IPS-20b (cell line): ENCODE data around the gene HAUS8.

ENCODE experiments used
- H3K27ac ChIP-seq: one replicate; pipeline ENCODE4 v1.5.1; 2013; ENCODE audit warnings: low read length
- H3K27me3 ChIP-seq: 2 replicates; pipeline ENCODE4 v1.6.1; 2013; ENCODE audit warnings: mild to moderate bottlenecking, low read length, inconsistent platforms; ENCODE audit not compliant: insufficient read depth
- H3K36me3 ChIP-seq: 2 replicates; pipeline ENCODE4 v1.6.1; 2013; ENCODE audit warnings: low read depth, mild to moderate bottlenecking, inconsistent platforms, low read length, moderate library complexity; ENCODE audit not compliant: insufficient read depth
- H3K4me1 ChIP-seq: 2 replicates; pipeline ENCODE4 v1.6.1; 2013; ENCODE audit warnings: mild to moderate bottlenecking, control low read depth, inconsistent platforms, low read length, moderate library complexity; ENCODE audit not compliant: insufficient read depth
- H3K4me3 ChIP-seq: 2 replicates; pipeline ENCODE4 v1.5.1; 2013; ENCODE audit warnings: mild to moderate bottlenecking, low read length, inconsistent platforms
- H3K9ac ChIP-seq: 2 replicates; pipeline ENCODE4 v1.6.1; 2013; ENCODE audit warnings: low read depth, mild to moderate bottlenecking, inconsistent platforms, low read length, moderate library complexity
- H3K9me3 ChIP-seq: 2 replicates; pipeline ENCODE4 v1.6.1; 2013; ENCODE audit warnings: mild to moderate bottlenecking, low read depth, low read length, inconsistent platforms; ENCODE audit not compliant: insufficient read depth

HAUS8 gene

GRCh38 chr19:17045907-17046502, 29.2 kb downstream of the HAUS8 start:
- Histone ChIP-seq H3K9me3 (no peaks in the 10 kb centered on the region), H3K27ac (no peak overlapping the region), H3K4me1 (no peaks in the 10 kb centered on the region), H3K9ac (no peak overlapping the region), H3K27me3 (no peaks in the 10 kb centered on the region), H3K4me3 (no peak overlapping the region), H3K36me3 (peaks cover 27% of the 10 kb centered on the region)

- Histone ChIP-seq H3K9ac (no peak overlapping the region), H3K4me3 (no peak overlapping the region), H3K36me3 (peaks cover 7% of the 10 kb centered on the region; the same call in 1 of the 2 replicates), H3K27ac (no peak overlapping the region), H3K4me1 (no peaks in the 10 kb centered on the region), H3K27me3 (no peaks in the 10 kb centered on the region), H3K9me3 (no peaks in the 10 kb centered on the region)
Measured at GRCh38 chr19:17043744-17044143, 31.5 kb downstream of the HAUS8 start.

GRCh38 chr19:17041976-17042375, 33.3 kb downstream of the HAUS8 start:
- Histone ChIP-seq H3K4me3 (no peak overlapping the region), H3K27ac (no peak overlapping the region), H3K9ac (no peak overlapping the region), H3K27me3 (no peaks in the 10 kb centered on the region), H3K9me3 (no peaks in the 10 kb centered on the region), H3K36me3 (no peaks in the 10 kb centered on the region), H3K4me1 (no peaks in the 10 kb centered on the region)

GRCh38 chr19:17037966-17038500, 37.2 kb downstream of the HAUS8 start:
- H3K4me3 ChIP-seq, result no peak overlapping the region
- no peaks in the 10 kb centered on the region for H3K36me3 ChIP-seq
- H3K9me3 ChIP-seq, result no peaks in the 10 kb centered on the region
- no peak overlapping the region for H3K27ac ChIP-seq
- no peaks in the 10 kb centered on the region for H3K27me3 ChIP-seq
- H3K4me1 ChIP-seq, result no peaks in the 10 kb centered on the region
- H3K9ac ChIP-seq, result no peak overlapping the region

- no peaks in the 10 kb centered on the region for H3K9me3 ChIP-seq
- no peak overlapping the region for H3K27ac ChIP-seq
- no peaks in the 10 kb centered on the region for H3K27me3 ChIP-seq
- no peaks in the 10 kb centered on the region for H3K4me1 ChIP-seq
- H3K36me3 ChIP-seq, result no peaks in the 10 kb centered on the region
- H3K4me3 ChIP-seq, result no peak overlapping the region
- no peak overlapping the region for H3K9ac ChIP-seq
Measured at GRCh38 chr19:17037184-17037583, 38.1 kb downstream of the HAUS8 start.

- Histone ChIP-seq H3K9ac (no peak overlapping the region), H3K27me3 (no peaks in the 10 kb centered on the region), H3K4me1 (no peaks in the 10 kb centered on the region), H3K4me3 (no peak overlapping the region), H3K27ac (no peak overlapping the region), H3K36me3 (no peaks in the 10 kb centered on the region), H3K9me3 (no peaks in the 10 kb centered on the region)
Measured at GRCh38 chr19:17036640-17037039, 38.6 kb downstream of the HAUS8 start.

- no peaks in the 10 kb centered on the region for H3K27me3 ChIP-seq
- no peak overlapping the region for H3K27ac ChIP-seq
- H3K9me3 ChIP-seq, result no peaks in the 10 kb centered on the region
- no peak overlapping the region for H3K9ac ChIP-seq
- H3K4me1 ChIP-seq, result no peaks in the 10 kb centered on the region
- H3K36me3 ChIP-seq, result no peaks in the 10 kb centered on the region
- no peak overlapping the region for H3K4me3 ChIP-seq
Measured at GRCh38 chr19:17035842-17036424, 39.3 kb downstream of the HAUS8 start.

- no peaks in the 10 kb centered on the region for H3K4me1 ChIP-seq
- no peaks in the 10 kb centered on the region for H3K9me3 ChIP-seq
- no peaks in the 10 kb centered on the region for H3K36me3 ChIP-seq
- H3K4me3 ChIP-seq, result no peak overlapping the region
- peaks cover 5% of the 10 kb centered on the region; the same call in 1 of the 2 replicates for H3K27me3 ChIP-seq
- no peak overlapping the region for H3K9ac ChIP-seq
- no peak overlapping the region for H3K27ac ChIP-seq
Measured at GRCh38 chr19:17031741-17032140, 43.5 kb downstream of the HAUS8 start.

GRCh38 chr19:17027535-17027975, 47.7 kb downstream of the HAUS8 start:
- Histone ChIP-seq H3K4me1 (peaks cover 5% of the 10 kb centered on the region; the same call in 1 of the 2 replicates), H3K9ac (no peak overlapping the region), H3K9me3 (no peaks in the 10 kb centered on the region), H3K4me3 (peak overlapping the region; percentile 51; the same call in 1 of the 2 replicates), H3K27ac (no peak overlapping the region), H3K27me3 (peaks cover 23% of the 10 kb centered on the region), H3K36me3 (no peaks in the 10 kb centered on the region; the same call in 1 of the 2 replicates)

- H3K36me3 ChIP-seq, result no peaks in the 10 kb centered on the region; the same call in 1 of the 2 replicates
- H3K4me1 ChIP-seq, result peaks cover 5% of the 10 kb centered on the region; the same call in 1 of the 2 replicates
- H3K9me3 ChIP-seq, result no peaks in the 10 kb centered on the region
- peak within 1 kb of the TSS; percentile 89 for H3K4me3 ChIP-seq
- peaks cover 23% of the 10 kb centered on the region for H3K27me3 ChIP-seq
- H3K27ac ChIP-seq, result no peak within 1 kb of the TSS
- peak within 1 kb of the TSS; percentile 73 for H3K9ac ChIP-seq
Measured at GRCh38 chr19:17026706-17027534, 48.3 kb downstream of the HAUS8 start, which contains the start of gene CPAMD8. CPAMD8 (minus strand) TSS chr19:17026810; CDS start chr19:17026642, 168 bp downstream.

GRCh38 chr19:17025991-17026658, 49.1 kb downstream of the HAUS8 start:
- Histone ChIP-seq H3K4me1 (peaks cover 5% of the 10 kb centered on the region; the same call in 1 of the 2 replicates), H3K9ac (peak overlapping the region; percentile 73), H3K27me3 (peaks cover 23% of the 10 kb centered on the region), H3K36me3 (no peaks in the 10 kb centered on the region; the same call in 1 of the 2 replicates), H3K27ac (no peak overlapping the region), H3K9me3 (no peaks in the 10 kb centered on the region), H3K4me3 (peak overlapping the region; percentile 89)
